ENCODE measurements around the gene EFNA3. TPM values are rescaled to one million over a fixed set of nuclear protein-coding genes. Genes with fewer than 3 reads are reported as not detected.
A peak's percentile ranks its signal among the peaks of the same experiment; 100 is the strongest.

The EFNA3 gene
- total and polyA plus RNA-seq, 9 of the 15 experiments (the other 6 are each of a cell fraction or from before 2014, with no cell fraction given): 0.59 to 7.9 (median 4.7) TPM

- TF ChIP-seq FOXP4 (CRISPR knock-in tag; IDR thresholded peaks at IDR 0.05; ENCODE audit: borderline replicate concordance) (no peak; the same call in 1 of the 2 replicates), ELF2 (CRISPR knock-in tag; IDR thresholded peaks at IDR 0.05) (0 out of 2 replicates have a peak, but pooled peaks have one; percentile 19), ZNF639 (CRISPR knock-in tag; conservative IDR thresholded peaks at IDR 0.05 in 1 of 2, IDR thresholded peaks at IDR 0.05 in 1 of 2) (peak in 1 of 2 experiments; percentile 70; a peak in 2 of 4 replicates), ATF6 (CRISPR knock-in tag; IDR thresholded peaks at IDR 0.05) (peak; percentile 93), ZBTB11 (CRISPR knock-in tag; IDR thresholded peaks at IDR 0.05) (0 out of 6 replicates have a peak, but pooled peaks of 1 of the 3 experiments have one; percentile 35), SP1 (CRISPR knock-in tag; IDR thresholded peaks at IDR 0.05) (peak; percentile 97), RFX1 (IDR thresholded peaks at IDR 0.05) (no peak), KLF6 (CRISPR knock-in tag; IDR thresholded peaks at IDR 0.05; ENCODE audit: borderline replicate concordance) (no peak)
Observed at GRCh38 chr1:155050560-155051341, 27.9 kb upstream of the EFNA3 start, which contains the start of gene ADAM15 (continued).
